Smooth muscle cell of the brain vasculature (primary cell): ENCODE data around the gene SFXN3.

Experiments
- DNase-seq: peaks from one replicate; pipeline ENCODE4 v3.0.0-alpha.2; 2012; ENCODE audit warnings: low read depth, low spot score

SFXN3 gene

GRCh38 chr10:101000127-101000914, 30.7 kb upstream of the SFXN3 start:
- DNase-seq: no peak

GRCh38 chr10:101000915-101001658, 29.9 kb upstream of the SFXN3 start:
- DNase-seq: no peak

- DNase-seq: no peak
Observed at GRCh38 chr10:101001659-101002035, 29.4 kb upstream of the SFXN3 start.

GRCh38 chr10:101002456-101002855, 28.6 kb upstream of the SFXN3 start:
- no peak for DNase-seq

- DNase-seq: no peak
Observed at GRCh38 chr10:101003639-101004206, 27.3 kb upstream of the SFXN3 start.

GRCh38 chr10:101005361-101005760, 25.7 kb upstream of the SFXN3 start:
- DNase-seq: no peak

- DNase-seq: no peak
Observed at GRCh38 chr10:101005869-101006567, 25.0 kb upstream of the SFXN3 start.

GRCh38 chr10:101006593-101007098, 24.4 kb upstream of the SFXN3 start:
- DNase-seq: no peak

GRCh38 chr10:101007099-101007711, 23.8 kb upstream of the SFXN3 start:
- DNase-seq: no peak

GRCh38 chr10:101007915-101008822, 22.9 kb upstream of the SFXN3 start:
- no peak for DNase-seq

GRCh38 chr10:101008823-101009423, 22.1 kb upstream of the SFXN3 start:
- no peak for DNase-seq

GRCh38 chr10:101010329-101010728, 20.7 kb upstream of the SFXN3 start:
- DNase-seq: no peak

- no peak for DNase-seq
Observed at GRCh38 chr10:101011517-101012423, 19.3 kb upstream of the SFXN3 start.

GRCh38 chr10:101012525-101013364, 18.3 kb upstream of the SFXN3 start:
- DNase-seq: peak; percentile 80

GRCh38 chr10:101013365-101013825, 17.6 kb upstream of the SFXN3 start:
- no peak for DNase-seq

- DNase-seq: no peak
Observed at GRCh38 chr10:101014230-101014884, 16.7 kb upstream of the SFXN3 start.

- no peak for DNase-seq
Observed at GRCh38 chr10:101014966-101015581, 16.0 kb upstream of the SFXN3 start.
